EL (cell line): Measurements from ENCODE around the gene NNMT.

Experiments
- DNase-seq: peaks from one replicate; pipeline ENCODE4 v3.0.0-alpha.2; 2016

NNMT gene

DNA sequence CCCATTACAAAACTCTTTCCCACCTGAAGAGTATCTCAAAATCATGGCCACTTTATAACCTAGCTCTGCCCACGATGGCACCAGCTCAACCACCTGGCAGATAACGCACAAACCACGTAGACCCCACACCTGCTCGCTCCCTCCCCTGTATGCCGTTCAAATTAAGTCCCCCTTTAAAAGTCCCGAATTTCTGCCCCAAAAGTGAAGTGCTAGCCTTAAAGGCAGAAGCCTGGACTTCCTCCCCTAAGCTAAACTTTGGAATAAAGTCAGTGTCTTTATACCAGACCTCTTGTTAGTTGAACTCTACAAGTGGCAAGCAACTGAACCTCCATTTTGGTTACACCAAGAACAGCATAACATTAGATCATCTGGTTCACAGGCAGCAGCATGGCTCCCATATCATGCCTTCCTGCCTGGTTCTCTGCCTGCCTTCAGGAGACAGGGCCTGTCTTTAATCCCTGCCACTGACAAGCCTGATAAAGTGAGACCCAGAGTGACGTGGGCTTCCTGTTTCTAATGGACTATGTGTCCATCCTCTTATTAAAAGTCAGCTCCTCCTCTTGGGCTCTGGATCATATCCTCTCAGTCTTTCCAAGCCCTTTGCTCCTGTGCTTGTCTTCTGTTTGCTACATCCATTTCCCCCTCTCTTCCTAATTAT lies 32.6 kb upstream of the NNMT start:
- no peak for DNase-seq

DNA sequence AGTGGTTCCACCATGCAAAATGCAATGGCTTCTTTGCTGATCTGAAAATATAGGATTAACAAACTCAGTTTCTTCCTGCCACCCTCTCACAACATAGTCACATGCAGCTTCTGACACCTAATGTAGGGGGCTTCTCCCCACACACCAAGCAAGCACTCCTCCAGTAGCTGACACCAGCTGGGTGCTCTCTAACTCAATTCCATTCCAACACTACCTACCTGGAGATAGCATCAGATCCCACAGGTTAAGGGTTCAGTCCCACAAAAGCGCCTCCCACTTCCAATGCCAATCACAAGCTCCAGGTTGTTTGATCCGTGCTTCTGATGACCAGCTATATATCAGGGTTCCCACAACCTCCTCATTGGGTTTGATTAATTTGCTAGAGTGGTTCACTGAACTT lies 31.8 kb upstream of the NNMT start:
- no peak for DNase-seq

DNA sequence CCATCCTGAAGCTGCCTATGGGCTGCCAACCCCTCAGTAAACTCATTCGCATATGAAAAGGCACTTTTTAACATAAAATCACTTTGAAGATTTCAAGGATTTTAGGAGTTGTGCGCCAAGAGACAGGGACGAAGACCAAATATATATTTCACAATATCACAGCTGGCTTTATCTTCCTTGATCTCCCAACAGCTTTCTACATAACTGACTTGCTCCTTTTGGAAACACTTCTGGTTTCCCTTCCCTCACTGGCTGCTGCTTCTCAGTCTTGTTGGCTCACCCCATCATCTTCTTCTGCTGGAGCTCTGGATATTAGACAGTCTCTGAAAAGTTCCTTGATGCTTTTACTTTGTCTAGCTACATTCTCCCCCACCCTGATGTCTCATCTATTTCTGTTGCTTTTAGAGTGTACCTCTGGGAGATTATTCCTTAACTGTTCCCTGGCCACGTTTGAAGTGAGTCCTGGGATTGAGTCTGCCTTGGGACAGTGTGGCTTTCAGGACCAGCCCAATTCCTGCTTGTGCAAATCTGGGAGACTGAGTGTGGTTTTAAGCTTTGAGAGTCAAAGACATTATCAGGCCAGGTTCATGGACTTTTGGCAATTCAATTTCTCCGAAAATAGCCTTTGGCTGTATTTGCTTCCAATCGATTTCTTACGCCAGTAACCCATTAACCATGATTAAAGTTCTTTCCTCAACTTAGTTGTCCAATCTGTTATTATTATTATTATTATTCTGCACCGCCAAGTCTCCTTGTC lies 30.9 kb upstream of the NNMT start:
- DNase-seq = no peak

DNA sequence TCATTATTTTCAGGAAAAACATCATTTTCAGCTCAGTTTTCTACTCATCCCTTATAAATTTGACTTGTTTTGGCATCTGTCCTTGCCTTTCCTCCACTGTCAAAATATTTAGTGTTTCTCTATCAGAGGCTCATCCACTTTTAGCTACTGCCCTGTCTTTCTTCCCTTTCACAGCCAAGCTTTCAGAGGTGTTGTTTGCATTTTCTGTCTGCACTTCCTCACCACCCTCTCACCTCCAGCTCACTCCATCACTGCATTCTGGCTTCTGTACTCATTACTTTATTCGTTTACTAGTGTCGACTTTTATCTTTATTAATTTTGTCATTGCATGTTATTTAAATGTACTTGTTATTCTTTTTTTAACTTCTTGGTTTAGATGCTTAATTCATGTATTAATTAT lies 26.7 kb upstream of the NNMT start:
- DNase-seq = no peak

DNA sequence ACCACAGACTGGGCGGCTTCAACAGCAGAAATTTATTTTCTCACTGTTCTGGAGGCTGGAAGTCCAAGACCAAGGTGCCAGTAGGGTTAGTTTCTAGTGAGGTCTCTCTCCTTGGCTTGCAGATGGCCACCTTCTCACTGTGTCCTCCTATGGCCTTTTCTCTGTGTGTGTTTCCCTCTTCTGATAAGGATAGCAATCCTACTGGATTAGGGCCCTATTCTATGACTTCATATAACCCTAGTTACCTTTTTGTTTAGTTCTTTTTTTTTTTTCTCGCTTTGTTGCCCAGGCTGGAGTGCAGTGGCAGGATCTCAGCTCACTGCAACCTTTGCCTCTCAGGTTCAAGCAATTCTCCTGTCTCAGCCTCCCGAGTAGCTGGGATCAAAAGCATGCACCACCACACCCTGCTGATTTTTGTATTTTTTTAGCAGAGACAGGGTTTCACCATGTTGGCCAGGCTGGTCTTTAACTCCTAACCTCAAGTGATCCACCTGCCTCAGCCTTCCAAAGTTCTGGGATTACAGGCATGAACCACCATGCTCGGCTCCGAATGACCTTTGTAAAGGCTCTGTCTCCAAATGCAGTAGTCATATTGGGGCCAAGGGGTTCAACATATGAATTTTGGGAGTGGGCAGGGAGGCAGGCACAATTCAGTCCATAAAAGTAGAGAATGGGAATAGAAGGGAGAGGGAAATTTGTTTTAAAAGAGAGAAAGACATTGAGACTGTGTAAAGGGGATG lies 25.5 kb upstream of the NNMT start:
- no peak for DNase-seq

DNA sequence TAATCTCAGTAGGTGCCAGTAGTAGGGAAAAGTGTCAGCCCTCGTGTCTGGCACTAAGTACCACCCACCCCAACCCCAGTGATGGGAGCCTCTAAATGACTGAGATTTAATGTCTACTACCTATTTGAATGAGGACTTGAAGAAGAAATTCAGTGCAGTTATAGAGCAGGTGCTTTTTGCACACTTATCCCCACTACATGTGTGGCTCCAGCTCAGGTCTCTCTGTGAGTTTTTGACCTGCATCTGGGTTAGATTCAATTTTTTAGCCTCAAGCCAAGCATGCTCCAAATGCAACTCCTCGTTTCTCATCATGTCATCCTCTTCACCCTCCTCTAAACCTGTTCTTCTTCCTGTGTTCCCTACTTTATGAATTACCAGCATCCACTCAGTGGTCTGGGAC lies 24.9 kb upstream of the NNMT start:
- no peak for DNase-seq

DNA sequence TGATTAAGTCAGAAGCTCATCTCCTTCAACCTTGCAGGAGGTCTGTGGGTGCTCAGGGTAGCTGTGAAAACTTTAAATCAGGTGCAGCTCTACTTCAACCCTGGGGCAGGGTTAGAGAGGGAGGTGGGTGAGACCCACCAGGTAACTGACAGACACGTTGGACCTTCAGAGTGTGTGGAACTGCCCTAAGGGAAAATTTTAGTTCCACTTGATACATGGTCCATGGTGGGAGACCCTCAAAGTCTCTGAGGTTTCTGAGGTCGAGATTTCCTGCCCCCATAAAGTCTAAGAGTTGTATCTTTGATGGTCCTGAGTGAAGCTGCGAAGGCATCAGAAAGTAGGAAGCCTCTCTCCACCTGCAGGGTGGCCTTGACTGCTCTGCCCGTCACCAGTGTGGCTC lies 23.9 kb upstream of the NNMT start:
- no peak for DNase-seq

DNA sequence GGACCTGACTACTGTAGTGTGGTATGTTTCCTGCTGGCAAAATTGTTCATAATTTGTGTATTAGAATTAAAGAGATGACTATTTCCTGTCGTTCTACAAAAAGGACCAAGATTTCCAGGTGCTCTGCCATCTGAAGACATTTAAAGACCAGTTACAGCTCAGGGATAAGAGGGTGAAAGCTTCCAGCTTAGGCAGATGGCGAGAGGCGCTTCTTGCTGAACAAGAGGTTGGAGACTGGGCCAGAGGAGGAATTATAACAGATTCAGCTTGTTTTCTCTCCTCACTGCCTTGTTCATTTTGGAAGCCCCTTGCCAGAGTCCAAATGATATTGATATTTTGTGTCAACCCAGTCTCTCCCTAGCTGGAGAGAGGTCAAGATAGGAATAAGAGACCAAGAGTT lies 23.1 kb upstream of the NNMT start:
- no peak for DNase-seq

DNA sequence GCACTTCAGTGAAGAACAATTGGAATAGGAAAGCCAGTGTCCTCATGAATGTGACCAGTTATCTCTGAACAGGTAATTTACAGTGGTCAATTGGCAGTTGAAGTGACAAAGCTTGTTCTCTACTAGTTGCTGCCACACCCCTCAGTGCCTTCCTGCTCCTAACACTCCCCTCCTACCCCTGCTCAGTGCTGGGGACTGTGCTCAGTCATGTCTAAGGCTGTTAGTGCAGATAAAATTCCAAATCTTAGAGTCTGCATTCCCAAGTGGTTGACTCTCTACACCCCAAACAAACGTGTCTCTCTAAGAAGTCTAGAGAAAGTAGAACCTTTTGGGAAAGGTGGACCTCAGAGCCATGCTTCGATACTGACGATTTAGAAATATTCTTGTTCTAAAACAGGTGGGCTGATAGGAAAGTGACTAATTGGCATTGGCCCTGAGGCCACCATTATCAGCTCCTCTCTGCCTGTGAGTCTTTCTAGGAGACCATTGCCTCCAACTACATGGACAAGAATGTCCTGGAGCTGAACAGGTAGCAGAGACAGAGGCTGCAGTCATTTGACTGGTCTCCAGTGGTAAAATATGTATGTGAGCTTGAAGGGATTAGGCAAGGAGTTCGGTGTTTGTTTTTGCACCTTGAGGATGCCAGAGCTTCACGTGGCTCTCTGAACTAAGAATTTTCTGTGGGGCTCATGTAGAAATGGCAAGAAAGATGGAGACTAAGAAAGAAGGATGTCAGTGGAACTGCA lies 22.1 kb upstream of the NNMT start:
- no peak for DNase-seq

DNA sequence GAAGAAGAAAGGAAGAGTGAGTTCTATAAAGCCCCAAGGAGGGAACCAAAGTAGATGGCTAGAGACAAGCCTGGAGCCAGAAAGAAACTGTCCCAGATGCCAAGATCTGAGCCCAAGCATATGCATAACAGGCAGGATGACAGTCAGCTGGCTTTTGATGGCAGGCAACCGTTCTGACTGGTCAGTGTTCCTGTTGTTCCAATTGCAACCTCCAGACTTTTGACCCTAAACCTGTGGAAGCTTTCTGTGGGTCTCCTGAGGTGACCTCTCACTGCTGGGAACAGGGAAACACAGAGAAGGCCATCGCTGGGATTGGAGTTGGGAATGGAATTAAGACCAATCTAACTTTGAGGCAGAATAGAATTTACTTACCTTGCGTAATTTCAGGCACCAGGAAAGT lies 21.6 kb upstream of the NNMT start:
- DNase-seq = no peak

DNA sequence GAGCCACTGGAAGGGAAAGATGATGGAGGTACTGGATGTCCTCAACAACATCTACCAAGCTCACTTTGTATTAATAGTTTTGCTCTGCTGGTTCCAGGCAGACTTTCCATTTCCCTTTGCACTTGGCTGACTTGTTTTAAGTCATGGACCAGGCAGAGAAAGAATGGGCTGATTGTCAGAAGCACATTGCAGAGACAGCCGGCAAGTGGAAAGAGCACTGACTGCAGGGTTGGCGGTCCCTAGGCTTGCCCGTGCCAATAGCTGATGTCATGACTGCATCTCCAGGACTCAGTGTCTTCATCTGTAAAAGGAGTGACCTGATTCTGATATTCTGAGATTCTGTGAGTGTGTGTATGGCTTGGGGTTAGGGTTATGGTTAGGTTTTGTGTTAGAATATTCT lies 20.9 kb upstream of the NNMT start:
- DNase-seq = no peak

DNA sequence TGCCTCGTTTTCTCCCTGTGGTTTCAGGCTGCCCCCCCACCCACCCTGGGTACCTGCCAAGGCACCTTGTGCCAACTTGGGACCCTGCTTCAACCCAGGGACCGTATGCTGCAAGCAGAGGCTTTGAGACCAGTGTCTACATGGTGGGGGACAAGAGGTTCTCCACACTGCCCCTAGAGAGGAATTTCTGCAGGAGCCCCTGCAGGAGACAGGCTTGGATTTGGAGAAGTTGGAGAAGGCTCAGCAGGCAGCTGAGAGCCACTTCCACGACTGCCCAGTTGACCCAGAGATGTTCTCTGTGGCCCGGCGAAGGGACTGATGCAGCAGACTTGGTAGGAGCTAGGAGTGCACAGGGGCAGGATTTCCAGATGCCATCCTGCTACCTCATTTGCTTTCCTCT lies 20.1 kb upstream of the NNMT start:
- DNase-seq = no peak

DNA sequence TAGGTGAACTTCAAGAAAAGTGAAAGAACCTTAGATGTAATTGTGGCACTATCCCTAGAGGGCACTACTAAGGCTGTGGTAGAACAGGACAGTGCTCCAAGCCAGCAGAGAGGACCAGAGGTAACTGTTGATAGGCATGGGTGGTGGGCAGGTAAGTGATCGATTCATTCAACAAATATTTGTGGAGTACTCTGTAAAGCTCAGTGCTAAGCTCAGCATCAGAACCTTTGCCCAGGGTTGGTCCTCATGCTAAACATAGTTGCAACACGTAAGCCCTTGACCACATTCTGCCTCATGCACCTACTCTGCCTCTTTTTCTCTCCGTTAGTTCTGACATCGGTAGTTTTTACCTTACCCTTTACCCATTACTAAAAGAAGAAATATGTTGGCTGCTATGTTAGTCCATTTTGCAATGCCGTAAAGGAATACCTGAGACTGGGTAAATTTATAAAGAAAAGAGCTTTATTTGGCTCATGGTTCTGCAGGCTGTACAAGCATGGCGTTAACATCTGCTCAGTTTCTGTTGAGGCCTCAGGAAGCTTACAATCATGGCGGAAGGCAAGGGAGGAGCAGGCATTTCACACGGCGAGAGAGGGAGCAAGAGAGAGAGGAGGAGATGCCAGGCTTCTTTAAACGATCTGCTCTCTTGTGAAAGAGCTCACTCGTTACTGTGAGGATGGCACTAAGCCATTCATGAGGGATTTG lies 18.4 kb upstream of the NNMT start:
- no peak for DNase-seq

DNA sequence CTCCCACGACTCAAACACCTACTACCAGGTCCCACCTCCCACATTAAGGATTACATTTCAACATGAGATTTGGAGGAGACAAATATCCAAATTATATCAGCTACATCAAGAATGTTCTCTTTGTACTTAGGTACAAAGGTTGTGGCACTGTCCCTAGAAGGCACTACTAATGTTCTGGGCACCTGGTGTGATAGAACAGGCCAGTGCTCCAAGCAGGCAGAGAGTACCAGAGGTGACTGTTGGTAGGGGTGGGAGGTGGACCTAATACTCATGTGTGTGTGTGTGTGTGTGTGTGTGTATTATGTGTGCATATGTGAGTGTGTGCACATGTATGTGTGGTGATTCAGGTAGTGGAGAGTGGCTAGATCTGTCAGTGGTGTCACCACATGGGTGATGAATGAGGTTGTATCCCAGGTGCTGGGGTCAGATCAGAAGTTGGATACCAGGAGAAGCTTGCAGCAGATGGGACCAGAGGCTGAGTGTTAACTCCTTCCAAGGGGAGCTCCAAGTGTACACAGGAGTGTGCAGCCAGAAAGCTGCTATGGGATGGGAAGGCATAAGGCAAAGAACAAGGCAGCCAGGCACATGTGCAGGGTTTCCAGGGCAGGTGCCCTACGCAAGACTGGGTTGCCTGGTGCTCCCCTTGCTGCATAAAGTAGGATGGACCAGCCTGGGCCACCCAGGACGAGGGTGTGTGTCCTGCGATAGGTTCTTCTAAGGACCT lies 17.7 kb upstream of the NNMT start:
- no peak for DNase-seq

DNA sequence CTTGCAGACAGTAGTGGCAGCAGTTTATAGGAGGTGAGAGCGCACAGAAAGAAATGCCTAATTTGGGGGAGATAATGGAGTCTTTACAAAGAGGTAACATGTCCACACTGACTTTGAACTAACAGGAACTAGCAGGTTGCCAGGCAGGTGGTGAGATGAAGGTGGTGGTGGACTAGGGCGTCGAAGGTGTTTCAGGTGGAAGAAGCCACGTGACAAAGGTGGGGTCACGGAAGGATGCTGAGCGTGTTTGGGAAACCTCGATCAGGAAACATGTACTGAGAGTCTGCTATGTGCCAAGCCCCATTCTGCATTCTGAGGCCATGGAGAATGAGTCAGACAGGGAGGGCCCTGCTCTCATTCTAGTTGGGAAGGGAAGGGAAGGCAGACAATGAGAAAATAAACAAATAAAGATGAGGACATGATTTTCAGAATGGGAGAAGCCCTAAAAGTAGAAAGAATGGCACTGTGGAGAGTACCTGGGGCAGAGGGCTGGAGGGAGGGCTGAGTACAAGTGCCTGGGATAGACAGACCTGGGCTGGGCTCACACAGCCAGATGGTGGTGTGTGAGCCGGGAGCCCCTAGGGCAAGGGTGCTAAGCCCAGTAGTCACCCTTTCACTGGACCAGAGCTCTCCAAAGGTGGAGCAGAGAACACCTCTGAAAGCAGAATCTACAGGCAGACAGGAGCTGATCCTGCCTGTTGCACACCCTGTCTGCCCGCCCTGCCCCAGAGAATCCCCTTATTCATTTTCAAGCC lies 16.2 kb upstream of the NNMT start:
- DNase-seq = peak; percentile 57

DNA sequence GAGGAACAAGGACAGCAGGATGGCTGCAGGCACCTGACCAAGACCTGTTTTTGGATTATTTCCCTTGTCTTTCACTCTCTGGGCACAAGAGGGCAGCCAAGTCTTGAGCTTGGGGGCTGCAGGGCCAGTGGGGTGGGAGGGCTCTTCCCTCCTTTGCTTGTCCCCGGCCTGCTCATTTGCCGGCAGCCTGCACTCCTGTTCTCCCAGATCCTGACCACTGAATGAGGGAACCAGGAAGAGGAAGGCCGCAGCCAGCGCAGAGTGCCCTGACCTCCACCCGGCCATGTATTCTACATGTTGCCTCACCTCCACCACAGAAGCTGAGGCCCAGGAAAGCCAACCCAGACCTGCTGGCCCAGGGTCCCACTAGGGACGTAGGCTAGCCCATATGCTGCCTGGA lies 15.5 kb upstream of the NNMT start:
- DNase-seq = peak; percentile 89

DNA sequence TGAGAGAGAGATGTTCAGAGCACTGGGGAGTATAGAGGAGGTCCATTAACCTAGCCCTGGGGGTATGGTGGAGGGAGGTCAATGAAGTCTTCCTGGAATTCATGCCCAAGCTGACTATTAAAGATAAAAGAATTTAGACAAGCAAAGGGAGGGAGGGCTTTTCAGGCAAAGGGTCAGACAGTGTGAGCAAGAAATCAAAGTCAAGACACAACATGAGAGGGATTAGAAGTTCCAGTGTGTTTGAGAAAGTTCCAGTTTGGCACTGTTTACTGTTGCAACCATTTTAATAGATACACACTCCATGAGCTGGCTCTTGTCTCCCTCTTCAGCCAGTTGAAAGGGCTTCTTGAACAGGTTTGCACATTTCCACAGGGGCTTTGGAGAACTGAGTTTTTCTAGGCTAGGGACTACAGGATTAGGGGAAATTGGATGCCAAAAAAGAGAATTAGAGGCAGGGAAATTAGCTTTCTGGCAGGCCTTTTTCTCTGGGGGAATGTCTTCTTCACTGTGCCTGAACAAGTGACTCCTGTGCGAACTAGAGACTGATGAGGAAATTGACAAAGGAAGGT lies 14.7 kb upstream of the NNMT start:
- DNase-seq = peak; percentile 19

DNA sequence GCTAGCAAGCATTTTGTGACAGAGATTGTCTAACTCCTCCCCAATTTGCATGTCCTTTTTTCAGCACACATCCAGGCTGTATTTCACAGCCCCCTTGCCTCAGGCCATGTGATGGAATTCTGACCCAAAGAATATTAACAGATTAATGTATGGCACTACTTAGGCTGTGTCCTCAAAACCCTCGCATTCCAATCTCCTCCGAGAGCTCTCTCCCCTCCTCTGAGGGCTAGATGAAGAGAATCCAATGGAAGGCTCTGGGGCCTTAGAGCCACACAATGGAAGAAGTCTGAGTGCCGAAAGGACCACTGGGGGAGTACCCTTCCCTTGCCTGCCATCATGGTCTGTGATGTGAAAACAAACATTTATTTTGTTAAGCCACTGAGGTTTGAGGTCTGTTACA lies 13.7 kb upstream of the NNMT start:
- no peak for DNase-seq

DNA sequence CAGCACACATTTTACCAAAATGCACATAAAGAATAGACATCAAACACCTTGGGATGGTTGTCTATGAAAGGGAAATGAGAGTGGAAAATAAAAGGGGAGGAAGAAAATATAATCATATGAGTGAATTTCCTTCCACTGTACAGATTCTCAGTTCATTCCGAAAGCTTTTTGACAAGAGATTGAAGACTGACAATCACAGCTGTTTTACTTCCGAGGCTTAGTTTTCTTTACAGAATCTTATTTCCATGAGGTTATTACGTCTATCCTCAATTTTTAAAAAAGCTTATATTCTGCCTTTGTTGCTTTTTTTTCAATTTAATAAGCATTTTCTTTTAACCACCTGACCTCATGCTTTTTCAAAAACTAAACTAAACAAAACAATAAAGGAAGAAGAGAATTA lies 12.8 kb upstream of the NNMT start:
- DNase-seq = no peak

DNA sequence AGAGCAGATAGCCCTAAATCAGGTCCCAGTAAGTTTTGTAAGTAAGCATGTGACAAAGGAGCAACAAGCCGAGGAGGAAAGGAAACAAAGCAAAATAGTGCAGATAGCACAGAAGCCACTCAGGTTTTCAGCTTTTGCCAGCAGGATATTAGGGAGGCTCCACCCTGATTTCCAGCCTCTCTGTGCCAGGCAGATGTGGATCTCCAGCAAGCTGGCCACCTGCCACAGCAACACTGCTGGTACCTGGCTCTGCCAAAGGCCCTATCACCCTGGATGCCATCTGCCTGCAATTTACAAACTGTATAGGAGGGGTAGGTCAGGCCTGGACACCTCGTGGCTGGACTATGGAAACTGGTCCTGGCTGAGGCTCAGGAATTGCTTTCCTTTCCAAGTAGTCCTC lies 12.2 kb upstream of the NNMT start:
- no peak for DNase-seq

DNA sequence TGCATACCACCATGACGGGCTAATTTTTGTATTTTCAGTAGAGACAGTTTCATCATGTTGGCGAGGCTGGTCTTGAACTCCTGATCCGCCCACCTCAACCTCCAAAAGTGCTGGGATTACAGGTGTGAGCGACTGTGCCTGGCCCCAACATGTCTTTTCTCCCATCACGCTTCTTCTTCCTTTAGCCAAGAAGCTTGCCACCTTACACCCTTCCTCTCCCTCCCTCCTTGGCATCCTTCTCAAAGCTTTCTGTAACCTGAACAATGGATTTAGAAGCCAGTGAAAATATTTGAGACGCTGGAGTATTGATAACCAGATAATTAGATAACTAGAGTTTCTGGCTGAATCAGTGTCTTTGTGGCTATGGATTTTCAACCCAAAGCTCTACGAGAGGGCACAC lies 11.3 kb upstream of the NNMT start:
- DNase-seq = no peak
